Left colon (tissue), 2 donors: ENCODE results near the gene APOL4. TPM values are rescaled to one million over a fixed set of nuclear protein-coding genes. Genes with fewer than 3 reads are reported as not detected.
A peak's percentile ranks its signal among the peaks of the same experiment; 100 is the strongest.

Experiments used
- ATAC-seq: fragments of 200-7000 bp; cut with Tn5 transposase; one replicate; pipeline ENCODE4 v1.9.1; 2020; ENCODE audit warnings: mild to moderate bottlenecking, moderate library complexity
- DNase-seq, 2 donors: peaks; one replicate each; pipeline ENCODE4 v3.0.0-alpha.2; 2020
- intact Hi-C, 2 donors: fragments of 100-400 bp; cut with DNase I in 1 of 2; cut with micrococcal nuclease in 1 of 2; formaldehyde crosslinking; loops; one replicate each; pipeline versions ENCODE4 v1.11.2 to v1.14.0; 2022; cut with DNase I, micrococcal nuclease
- total RNA-seq, 2 donors: library from RNA; stranded (reverse); fragmentation: NEBNext Ultra II Directional; extraction: Animal tissue kit (Norgen Biotek cat#: 25700); gene quantifications; one replicate each; pipeline ENCODE4 v1.2.1, GENCODE V29; 2021
- donor health status: DM: no; HTN: no; CAD: no.
- donor health status: DM: yes; HTN: yes; CAD: no.

Gene APOL4
- total RNA-seq, 2 donors from 2014 or later = 0.95 to 2.4 TPM

- ATAC-seq = no peak
- DNase-seq = no peak
- intact Hi-C loops = no loop called here
Observed at GRCh38 chr22:36145881-36146280, 55.7 kb downstream of the APOL4 start.

GRCh38 chr22:36144886-36145541 lies 56.6 kb downstream of the APOL4 start:
- intact Hi-C loops = loop anchor here in 1 of 2 donors (5.0 kb wide), 1 partner anchor 37 kb away; no protein-coding TSS in a partner anchor

GRCh38 chr22:36143956-36144355 lies 57.7 kb downstream of the APOL4 start:
- DNase-seq = no peak
- intact Hi-C loops = loop anchor here in 1 of 2 donors (5.0 kb wide), 1 partner anchor 38 kb away; no protein-coding TSS in a partner anchor

More at GRCh38 chr22:36144886-36145541, 56.6 kb downstream of the APOL4 start:
- ATAC-seq = peak; percentile 84
- DNase-seq = peak; percentile 46 to 51

DNA sequence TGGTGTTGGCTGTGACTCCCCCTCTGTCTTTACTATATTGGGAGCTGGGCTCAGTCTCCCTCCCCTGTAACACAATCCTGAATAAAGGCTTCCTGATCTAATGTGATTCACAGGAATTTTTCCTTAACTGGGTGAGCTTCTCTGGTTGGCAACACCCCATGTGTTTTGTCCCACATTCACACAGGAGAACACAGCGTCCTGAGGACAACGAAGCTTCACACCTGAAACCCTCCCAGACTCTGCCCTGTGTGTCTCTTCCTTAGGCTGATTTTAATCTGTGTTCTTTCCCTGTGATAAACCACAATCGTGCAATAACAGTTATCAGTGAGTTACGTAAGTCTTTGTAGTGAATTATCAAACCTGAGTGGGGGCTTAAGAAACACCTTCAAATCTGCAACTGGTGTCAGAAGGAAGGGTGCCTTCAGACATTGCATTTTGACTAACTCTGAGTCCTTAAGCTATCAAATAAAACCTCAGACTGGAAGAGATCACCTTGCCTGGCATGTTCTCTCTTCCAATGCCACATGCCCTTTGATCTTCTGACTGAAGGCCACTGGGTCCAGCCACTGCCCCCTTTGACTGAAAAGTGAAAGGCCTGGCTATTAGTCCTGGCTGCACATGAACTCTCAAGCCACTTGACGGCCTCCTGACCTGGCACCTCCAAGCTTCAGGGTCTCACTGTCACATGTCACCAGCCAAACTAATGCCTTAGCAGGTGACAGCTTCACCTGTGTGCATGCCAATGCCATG lies 58.4 kb downstream of the APOL4 start:
- ATAC-seq = no peak
- intact Hi-C loops = loop anchor here in 1 of 2 donors (5.0 kb wide), 1 partner anchor 39 kb away; no protein-coding TSS in a partner anchor
- DNase-seq = no peak

More at GRCh38 chr22:36143956-36144355, 57.7 kb downstream of the APOL4 start:
- ATAC-seq = no peak

DNA sequence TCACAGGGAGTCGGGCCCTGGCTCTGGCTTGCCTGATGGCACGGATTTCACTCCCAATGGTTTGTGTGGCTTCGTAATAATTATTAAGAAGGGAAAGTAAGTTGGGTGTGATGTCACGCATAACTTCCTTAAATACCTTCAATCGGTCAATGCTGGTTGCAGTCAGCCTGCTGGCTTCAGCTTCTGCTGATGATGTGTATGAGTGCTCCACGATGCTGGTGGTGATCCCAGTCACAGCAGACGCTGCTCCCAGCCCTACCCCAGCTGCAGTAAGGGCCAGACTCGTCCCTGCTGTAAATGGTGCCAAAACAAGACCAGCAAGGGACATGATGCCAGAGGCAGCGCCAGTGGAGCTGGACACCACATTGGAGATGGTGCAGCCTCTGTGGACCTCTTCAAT lies 60.1 kb downstream of the APOL4 start:
- intact Hi-C loops = loop anchor here in 1 of 2 donors (5.0 kb wide), 1 partner anchor 41 kb away; no protein-coding TSS in a partner anchor

More for the DNA sequence above, 60.1 kb downstream of the APOL4 start:
- ATAC-seq (no peak), DNase-seq (no peak)

Other genes starting within 250 kb of the APOL4 start
- gene RBFOX2, start 173.0 kb downstream of the APOL4 start, total RNA-seq = 10 to 100 TPM; 34.3 to 48.8 TPM
- gene APOL3, start 41.1 kb downstream of the APOL4 start, total RNA-seq = 10 to 100 TPM in 1 of 2 donors, 1 to 10 TPM in 1; 8.6 to 10.7 TPM
- 10 to 100 TPM; 29.8 to 49.0 TPM for gene APOL2, start 37.7 kb upstream of the APOL4 start, total RNA-seq
- 10 to 100 TPM; 23.3 to 38.2 TPM for gene APOL1, start 51.3 kb upstream of the APOL4 start, total RNA-seq
- gene MYH9, start 186.2 kb upstream of the APOL4 start, total RNA-seq = 100 to 1,000 TPM; 581 to 641 TPM